ENCODE data around the gene AP1S1.
"Not testable (repeated sequence)": the region's sequence is repeated elsewhere in the genome, so short reads cannot be mapped to it uniquely, and the experiment has no call there.

AP1S1 gene

DNA sequence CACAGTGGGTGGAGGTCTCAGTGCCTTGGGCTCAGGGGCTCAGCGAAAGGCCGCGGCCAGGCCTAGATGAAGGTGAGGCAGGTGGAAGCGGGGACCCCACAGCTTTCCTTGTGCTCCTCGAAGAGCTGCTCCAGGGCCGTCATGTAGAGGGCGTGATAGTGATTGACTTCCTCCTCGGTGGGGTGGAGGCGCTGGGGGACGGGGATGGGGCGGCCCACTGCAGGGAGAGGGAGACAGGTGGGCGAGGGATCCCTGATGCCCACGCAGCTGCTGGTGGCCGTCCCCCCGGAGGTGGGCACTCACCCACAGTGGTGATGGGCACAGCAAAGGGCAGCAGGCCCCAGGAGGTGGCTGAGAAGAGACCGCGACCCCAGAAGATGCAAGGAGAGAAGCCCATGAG is 41.6 kb downstream of the AP1S1 start:
- FAIRE-seq (no peak), DNase-seq (ENCODE audit: insufficient read length, low spot score) (no peak)
- TF ChIP-seq SPI1 (IDR thresholded peaks at IDR 0.05; ENCODE audit: low read depth, low read length), result no peak

- TF ChIP-seq POU2F2 (IDR thresholded peaks at IDR 0.05; ENCODE audit: low read depth, low read length) (no peak), POLR2A (IDR thresholded peaks at IDR 0.05; ENCODE audit: low read depth, low read length) (no peak), POLR2AphosphoS5 (IDR thresholded peaks at IDR 0.05; ENCODE audit: low read depth, low read length) (no peak), TAF1 (IDR thresholded peaks at IDR 0.05; ENCODE audit: low read depth, low read length) (no peak), SPI1 (IDR thresholded peaks at IDR 0.05; ENCODE audit: low read depth, low read length) (no peak), PAX5 (IDR thresholded peaks at IDR 0.05; ENCODE audit: insufficient read depth, low read length, severe bottlenecking) (no peak)
- FAIRE-seq, result no peak
Observed at GRCh38 chr7:101197991-101198390, 43.7 kb downstream of the AP1S1 start.

DNA sequence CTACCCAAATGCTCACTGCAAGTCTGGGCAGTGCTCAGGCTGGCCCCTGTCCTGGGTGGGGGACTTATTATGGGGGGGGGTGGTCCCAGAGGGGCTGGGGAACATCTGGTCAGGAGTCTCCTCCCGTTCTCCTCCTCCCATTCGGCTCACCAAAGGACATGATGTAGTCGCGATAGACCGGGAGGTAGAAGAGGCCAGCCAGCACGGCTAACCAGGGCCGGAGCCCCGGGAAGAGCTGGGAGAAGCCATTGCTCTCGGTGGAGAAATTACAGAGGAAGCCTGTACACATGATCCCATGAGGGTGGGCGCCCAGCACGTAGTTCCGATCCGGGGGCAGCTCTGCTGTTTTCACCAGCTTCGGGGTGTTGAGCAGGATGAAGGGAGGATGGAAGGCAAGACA is 44.2 kb downstream of the AP1S1 start:
- TF ChIP-seq PAX5 (IDR thresholded peaks at IDR 0.05; ENCODE audit: insufficient read depth, low read length, severe bottlenecking) (no peak), TAF1 (IDR thresholded peaks at IDR 0.05; ENCODE audit: low read depth, low read length) (no peak)
- DNase-seq (ENCODE audit: insufficient read length, low spot score) (no peak), FAIRE-seq (no peak)

More at GRCh38 chr7:101197991-101198390, 43.7 kb downstream of the AP1S1 start:
- no peak for DNase-seq (ENCODE audit: insufficient read length, low spot score)

DNA sequence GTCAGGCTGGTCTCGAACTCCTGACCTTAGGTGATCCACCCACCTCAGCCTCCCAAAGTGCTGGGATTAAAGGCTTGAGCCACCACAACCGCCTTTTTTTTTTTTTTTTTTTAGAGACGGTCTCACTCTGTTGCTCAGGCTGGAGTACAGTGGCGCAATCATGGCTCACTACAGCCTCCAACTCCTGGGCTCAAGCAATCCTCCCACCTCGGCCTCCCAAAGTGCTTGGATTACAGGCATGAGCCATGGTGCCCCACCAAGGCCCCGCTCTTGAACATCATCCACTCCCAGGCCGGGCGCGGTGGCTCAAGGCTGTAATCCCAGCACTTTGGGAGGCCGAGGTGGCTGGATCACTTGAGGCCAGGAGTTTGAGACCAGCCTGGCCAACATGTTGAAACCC is 45.2 kb downstream of the AP1S1 start:
- DNase-seq (ENCODE audit: insufficient read length, low spot score); FAIRE-seq: not testable (repeated sequence)

GRCh38 chr7:101200504-101200861 is 46.2 kb downstream of the AP1S1 start:
- no peak for FAIRE-seq
- TF ChIP-seq POLR2AphosphoS5 (IDR thresholded peaks at IDR 0.05; ENCODE audit: low read depth, low read length) (no peak), POLR2A (IDR thresholded peaks at IDR 0.05; ENCODE audit: low read depth, low read length) (no peak), TAF1 (IDR thresholded peaks at IDR 0.05; ENCODE audit: low read depth, low read length) (no peak), PAX5 (IDR thresholded peaks at IDR 0.05; ENCODE audit: insufficient read depth, low read length, severe bottlenecking) (no peak), POU2F2 (IDR thresholded peaks at IDR 0.05; ENCODE audit: low read depth, low read length) (no peak), SPI1 (IDR thresholded peaks at IDR 0.05; ENCODE audit: low read depth, low read length) (no peak)

DNA sequence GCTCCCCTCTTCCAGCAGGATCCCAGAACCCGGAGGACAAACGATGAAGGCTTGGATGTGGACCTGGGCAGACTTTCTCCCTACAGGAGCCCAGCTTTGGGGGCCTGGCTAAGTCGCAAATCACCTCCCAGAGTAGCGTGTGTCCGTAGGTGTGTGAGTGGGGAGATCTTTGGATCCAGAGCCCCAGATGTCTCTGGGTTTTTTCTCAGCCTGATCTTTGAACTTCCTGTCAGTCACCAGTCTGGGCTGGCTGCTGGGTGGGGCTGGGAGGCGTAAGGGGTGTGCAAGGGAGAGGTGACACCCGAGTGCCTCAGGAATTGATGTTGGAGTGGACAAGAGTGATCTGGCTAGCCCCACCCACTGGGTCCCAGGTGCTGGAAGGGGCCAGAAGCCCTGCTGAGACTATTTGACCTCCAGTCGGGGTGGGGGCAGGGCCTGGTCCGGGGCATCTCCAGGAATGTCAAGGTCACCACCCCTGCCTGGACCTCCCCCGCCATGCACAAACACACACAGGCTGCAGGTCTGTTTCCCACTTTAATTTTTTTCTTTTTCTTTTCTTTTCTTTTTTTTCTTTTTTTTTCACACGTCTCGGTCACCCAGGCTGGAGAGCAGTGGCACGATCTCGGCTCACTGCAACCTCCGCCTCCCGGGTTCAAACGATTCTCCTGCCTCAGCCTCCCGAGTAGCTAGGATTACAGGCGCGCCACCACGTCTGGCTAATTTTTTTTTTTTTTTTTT is 46.8 kb downstream of the AP1S1 start, which contains the start of gene MOGAT3:
Gene MOGAT3, minus strand, starts transcription at position 175 of the 738 bp plus-strand sequence. CDS start 182 bp downstream, outside the sequence.
- DNase-seq (ENCODE audit: insufficient read length, low spot score), result no peak
- no peak for FAIRE-seq
- TF ChIP-seq POU2F2 (IDR thresholded peaks at IDR 0.05; ENCODE audit: low read depth, low read length) (no peak), PAX5 (IDR thresholded peaks at IDR 0.05; ENCODE audit: insufficient read depth, low read length, severe bottlenecking) (no peak), SPI1 (IDR thresholded peaks at IDR 0.05; ENCODE audit: low read depth, low read length) (no peak), TAF1 (IDR thresholded peaks at IDR 0.05; ENCODE audit: low read depth, low read length) (no peak), POLR2A (IDR thresholded peaks at IDR 0.05; ENCODE audit: low read depth, low read length) (no peak), POLR2AphosphoS5 (IDR thresholded peaks at IDR 0.05; ENCODE audit: low read depth, low read length) (no peak)

More at GRCh38 chr7:101200504-101200861, 46.2 kb downstream of the AP1S1 start:
- DNase-seq (ENCODE audit: insufficient read length, low spot score), result no peak

DNA sequence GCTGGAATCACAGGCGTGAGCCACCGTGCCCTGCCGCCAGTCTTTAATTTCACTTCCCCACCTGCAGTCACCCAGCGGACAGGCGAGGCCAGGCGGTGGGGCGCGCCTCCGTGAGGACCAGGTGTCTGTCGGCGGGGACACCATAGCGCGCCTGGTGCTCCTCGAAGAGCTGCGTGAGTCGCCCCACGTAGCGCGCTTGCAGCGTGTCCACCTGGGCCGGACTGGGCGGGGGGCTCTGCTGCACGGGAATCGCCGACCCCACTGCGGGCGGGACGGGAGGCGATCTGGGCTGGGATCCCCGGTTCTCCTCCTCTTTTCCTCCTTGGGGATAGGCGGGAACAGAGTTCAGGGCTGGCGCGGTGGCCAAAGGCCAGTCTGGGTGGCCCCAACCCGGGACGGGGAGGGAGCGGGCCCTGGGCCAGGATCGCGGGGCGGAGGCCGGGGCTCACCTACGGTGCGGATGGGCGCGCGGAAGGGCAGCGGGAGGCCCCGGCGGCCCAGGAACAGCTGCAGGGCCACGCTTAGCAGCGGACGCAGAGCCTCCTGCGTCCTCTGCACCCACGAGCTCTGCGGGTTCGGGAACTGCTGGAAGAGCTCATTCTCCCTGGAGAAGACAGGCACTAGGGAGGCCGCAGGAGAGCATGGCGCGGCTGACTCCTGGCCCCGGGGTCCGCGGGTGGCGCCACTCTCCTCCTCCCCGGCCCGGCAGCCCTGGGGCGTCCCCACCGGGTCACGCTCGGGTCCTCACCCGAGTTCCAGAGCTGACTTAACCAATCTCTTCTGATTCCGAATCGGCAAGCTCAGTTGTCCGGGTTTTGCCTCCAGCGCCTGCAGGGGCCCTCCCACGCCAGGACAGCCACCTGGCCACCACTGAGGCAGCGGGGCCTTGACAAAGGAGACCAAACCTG is 47.7 kb downstream of the AP1S1 start:
- DNase-seq (ENCODE audit: insufficient read length, low spot score), result no peak
- FAIRE-seq, result no peak
- TF ChIP-seq SPI1 (IDR thresholded peaks at IDR 0.05; ENCODE audit: low read depth, low read length) (peak; percentile 38), PAX5 (IDR thresholded peaks at IDR 0.05; ENCODE audit: insufficient read depth, low read length, severe bottlenecking) (no peak)

DNA sequence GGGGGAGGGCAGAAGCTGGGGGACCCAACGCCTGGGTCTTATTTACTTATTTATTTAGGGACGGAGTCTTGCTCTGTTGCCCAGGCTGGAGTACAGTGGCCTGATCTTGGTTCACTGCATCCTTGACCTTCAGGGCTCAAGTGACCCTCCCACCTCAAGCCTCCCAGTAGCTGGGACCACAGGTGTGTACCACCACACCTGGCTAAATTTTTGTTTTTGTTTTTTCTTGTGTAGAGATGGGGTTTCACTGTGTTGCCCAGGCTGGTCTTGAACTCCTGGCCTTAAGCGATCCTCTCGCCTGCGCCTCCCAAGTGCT is 48.3 kb downstream of the AP1S1 start:
- no peak for FAIRE-seq
- DNase-seq (ENCODE audit: insufficient read length, low spot score), result no peak

DNA sequence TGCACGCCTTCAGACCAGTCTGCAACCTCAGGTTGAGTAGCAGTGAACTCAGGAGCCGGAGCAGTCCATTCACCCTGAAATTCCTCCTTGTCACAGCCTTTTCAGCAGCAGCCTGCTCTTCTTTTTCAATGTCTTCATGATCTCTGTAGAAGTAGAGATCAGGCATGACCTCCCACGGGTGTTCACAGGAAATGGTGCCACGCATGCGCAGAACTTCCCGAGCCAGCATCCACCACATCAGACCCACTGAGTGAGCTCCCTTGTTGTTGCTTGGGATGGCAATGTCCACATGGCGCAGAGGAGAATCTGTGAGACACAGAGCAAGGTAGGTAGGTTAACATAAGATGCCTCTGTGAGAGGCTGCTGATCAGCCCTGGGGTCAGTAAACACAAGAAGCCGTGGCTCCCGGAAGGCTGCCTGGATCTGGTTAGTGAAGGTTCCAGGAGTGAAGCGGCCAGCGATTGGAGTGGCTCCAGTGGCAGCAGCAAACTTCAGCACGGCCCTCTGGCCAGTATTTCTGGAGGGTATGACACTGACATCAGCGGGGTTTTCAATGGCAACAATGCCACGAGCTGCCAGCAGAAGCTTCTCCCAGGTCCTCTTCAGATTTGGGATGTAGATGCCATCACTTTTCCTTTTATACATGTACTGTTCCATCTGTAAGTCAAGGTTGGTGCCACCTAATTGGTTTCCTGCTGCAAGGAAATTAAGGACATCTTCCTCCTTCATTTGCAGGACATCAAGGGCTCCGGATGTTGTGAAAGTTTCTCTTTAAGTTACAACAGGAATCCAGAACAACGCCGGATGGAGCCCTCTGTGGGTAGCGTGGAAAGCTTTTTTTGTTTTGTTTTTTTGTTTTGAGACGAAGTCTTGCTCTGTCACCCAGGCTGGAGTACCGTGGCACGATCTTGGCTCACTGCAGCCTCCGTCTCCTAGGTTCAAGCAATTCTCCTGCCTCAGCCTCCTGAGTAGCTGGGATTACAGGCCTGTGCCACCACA is 49.8 kb downstream of the AP1S1 start:
- not testable (repeated sequence) for DNase-seq (ENCODE audit: insufficient read length, low spot score)
- FAIRE-seq, result peak; percentile 56

More for the DNA sequence above, 48.3 kb downstream of the AP1S1 start:
- TF ChIP-seq PAX5 (IDR thresholded peaks at IDR 0.05; ENCODE audit: insufficient read depth, low read length, severe bottlenecking) (no peak), TAF1 (IDR thresholded peaks at IDR 0.05; ENCODE audit: low read depth, low read length) (no peak), POLR2A (IDR thresholded peaks at IDR 0.05; ENCODE audit: low read depth, low read length) (no peak), POLR2AphosphoS5 (IDR thresholded peaks at IDR 0.05; ENCODE audit: low read depth, low read length) (no peak), SPI1 (IDR thresholded peaks at IDR 0.05; ENCODE audit: low read depth, low read length) (no peak), POU2F2 (IDR thresholded peaks at IDR 0.05; ENCODE audit: low read depth, low read length) (no peak)

All from GM12891 (cell line).